Measurements from ENCODE around the gene PSMD2.

Gene PSMD2

GRCh38 chr3:184307915-184308314, 8.9 kb downstream of the PSMD2 start:
- no peak for TF ChIP-seq CTCF (IDR thresholded peaks at IDR 0.05; ENCODE audit: insufficient read depth, low read length, poor library complexity, severe bottlenecking)
- Histone ChIP-seq H3K27me3 (replicated peaks; ENCODE audit: control insufficient read depth, insufficient read depth, low read length) (no peaks in the 10 kb centered on the region), H3K4me3 (replicated peaks; ENCODE audit: low read depth, low read length) (no peak overlapping the region), H3K36me3 (ENCODE audit: control insufficient read depth, insufficient read depth, low read length) (peaks cover 16% of the 10 kb centered on the region)
- no peak for DNase-seq (ENCODE audit: extremely low read depth, insufficient read length)

- H3K36me3 ChIP-seq (ENCODE audit: control insufficient read depth, insufficient read depth, low read length), result peaks cover 15% of the 10 kb centered on the region
- no peak overlapping the region for H3K4me3 ChIP-seq (replicated peaks; ENCODE audit: low read depth, low read length)
- no peak for DNase-seq (ENCODE audit: extremely low read depth, insufficient read length)
- TF ChIP-seq CTCF (IDR thresholded peaks at IDR 0.05; ENCODE audit: insufficient read depth, low read length, poor library complexity, severe bottlenecking), result no peak
- no peaks in the 10 kb centered on the region for H3K27me3 ChIP-seq (replicated peaks; ENCODE audit: control insufficient read depth, insufficient read depth, low read length)
Measured at GRCh38 chr3:184308744-184309143, 9.7 kb downstream of the PSMD2 start.

- no peak for TF ChIP-seq CTCF (IDR thresholded peaks at IDR 0.05; ENCODE audit: insufficient read depth, low read length, poor library complexity, severe bottlenecking)
- Histone ChIP-seq H3K36me3 (ENCODE audit: control insufficient read depth, insufficient read depth, low read length) (peaks cover 6% of the 10 kb centered on the region), H3K4me3 (replicated peaks; ENCODE audit: low read depth, low read length) (no peak overlapping the region), H3K27me3 (replicated peaks; ENCODE audit: control insufficient read depth, insufficient read depth, low read length) (no peaks in the 10 kb centered on the region)
- no peak for DNase-seq (ENCODE audit: extremely low read depth, insufficient read length)
Measured at GRCh38 chr3:184311633-184312032, 12.6 kb downstream of the PSMD2 start.

- H3K4me3 ChIP-seq (replicated peaks; ENCODE audit: low read depth, low read length), result peak within 1 kb of the TSS; percentile 71
- DNase-seq (ENCODE audit: extremely low read depth, insufficient read length), result peak; percentile 98
- H3K27me3 ChIP-seq (replicated peaks; ENCODE audit: control insufficient read depth, insufficient read depth, low read length), result no peaks in the 10 kb centered on the region
- TF ChIP-seq CTCF (IDR thresholded peaks at IDR 0.05; ENCODE audit: insufficient read depth, low read length, poor library complexity, severe bottlenecking), result no peak
- peaks cover 11% of the 10 kb centered on the region for H3K36me3 ChIP-seq (ENCODE audit: control insufficient read depth, insufficient read depth, low read length)
Measured at GRCh38 chr3:184314363-184314699, 15.3 kb downstream of the PSMD2 start, which contains the start of gene EIF4G1. TSS of gene EIF4G1 (plus strand) at chr3:184314606. CDS start at chr3:184315797, 1,191 bp downstream.

GRCh38 chr3:184314700-184315542, 15.9 kb downstream of the PSMD2 start:
- peak overlapping the region; percentile 71 for H3K4me3 ChIP-seq (replicated peaks; ENCODE audit: low read depth, low read length)
- H3K27me3 ChIP-seq (replicated peaks; ENCODE audit: control insufficient read depth, insufficient read depth, low read length), result no peaks in the 10 kb centered on the region
- TF ChIP-seq CTCF (IDR thresholded peaks at IDR 0.05; ENCODE audit: insufficient read depth, low read length, poor library complexity, severe bottlenecking), result no peak
- H3K36me3 ChIP-seq (ENCODE audit: control insufficient read depth, insufficient read depth, low read length), result peaks cover 16% of the 10 kb centered on the region
- peak; percentile 78 for DNase-seq (ENCODE audit: extremely low read depth, insufficient read length)
